ENCODE results near the gene TLK2.
"Not testable (repeated sequence)": the region's sequence is repeated elsewhere in the genome, so short reads cannot be mapped to it uniquely, and the experiment has no call there.

The TLK2 gene

GRCh38 chr17:62493049-62493655, 14.5 kb downstream of the TLK2 start:
- not testable (repeated sequence) for H3K27me3 ChIP-seq (ENCODE audit: insufficient read depth, low read length); H3K36me3 ChIP-seq (ENCODE audit: insufficient read depth, low read length); H3K4me3 ChIP-seq (ENCODE audit: low read depth, low read length); H3K4me1 ChIP-seq (ENCODE audit: control insufficient read depth, insufficient read depth, low read length, unreplicated experiment); H2AFZ ChIP-seq (ENCODE audit: low read length, unreplicated experiment); H3K27ac ChIP-seq (ENCODE audit: low read depth, low read length)
- H3K79me2 ChIP-seq (ENCODE audit: control insufficient read depth, insufficient read depth, low read length, unreplicated experiment), result peaks cover 77% of the 10 kb centered on the region

GRCh38 chr17:62494073-62494472, 15.4 kb downstream of the TLK2 start:
- H2AFZ ChIP-seq (ENCODE audit: low read length, unreplicated experiment); H3K27me3 ChIP-seq (ENCODE audit: insufficient read depth, low read length); H3K36me3 ChIP-seq (ENCODE audit: insufficient read depth, low read length); H3K4me1 ChIP-seq (ENCODE audit: control insufficient read depth, insufficient read depth, low read length, unreplicated experiment); H3K27ac ChIP-seq (ENCODE audit: low read depth, low read length); H3K4me3 ChIP-seq (ENCODE audit: low read depth, low read length): not testable (repeated sequence)
- H3K79me2 ChIP-seq (ENCODE audit: control insufficient read depth, insufficient read depth, low read length, unreplicated experiment), result peaks cover 74% of the 10 kb centered on the region

- peaks cover 64% of the 10 kb centered on the region for H3K79me2 ChIP-seq (ENCODE audit: control insufficient read depth, insufficient read depth, low read length, unreplicated experiment)
- H3K4me1 ChIP-seq (ENCODE audit: control insufficient read depth, insufficient read depth, low read length, unreplicated experiment); H3K27me3 ChIP-seq (ENCODE audit: insufficient read depth, low read length); H3K27ac ChIP-seq (ENCODE audit: low read depth, low read length); H3K4me3 ChIP-seq (ENCODE audit: low read depth, low read length); H3K36me3 ChIP-seq (ENCODE audit: insufficient read depth, low read length); H2AFZ ChIP-seq (ENCODE audit: low read length, unreplicated experiment): not testable (repeated sequence)
Measured at GRCh38 chr17:62496344-62496743, 17.7 kb downstream of the TLK2 start.

- peaks cover 49% of the 10 kb centered on the region for H3K79me2 ChIP-seq (ENCODE audit: control insufficient read depth, insufficient read depth, low read length, unreplicated experiment)
Measured at GRCh38 chr17:62498796-62499195, 20.2 kb downstream of the TLK2 start.

GRCh38 chr17:62500463-62500862, 21.8 kb downstream of the TLK2 start:
- H3K4me1 ChIP-seq (ENCODE audit: control insufficient read depth, insufficient read depth, low read length, unreplicated experiment); H3K4me3 ChIP-seq (ENCODE audit: low read depth, low read length): not testable (repeated sequence)

More at GRCh38 chr17:62498796-62499195, 20.2 kb downstream of the TLK2 start:
- H3K36me3 ChIP-seq (ENCODE audit: insufficient read depth, low read length); H2AFZ ChIP-seq (ENCODE audit: low read length, unreplicated experiment); H3K4me1 ChIP-seq (ENCODE audit: control insufficient read depth, insufficient read depth, low read length, unreplicated experiment); H3K4me3 ChIP-seq (ENCODE audit: low read depth, low read length); H3K27me3 ChIP-seq (ENCODE audit: insufficient read depth, low read length); H3K27ac ChIP-seq (ENCODE audit: low read depth, low read length): not testable (repeated sequence)

GRCh38 chr17:62504857-62505256, 26.2 kb downstream of the TLK2 start:
- not testable (repeated sequence) for H3K27me3 ChIP-seq (ENCODE audit: insufficient read depth, low read length); H3K36me3 ChIP-seq (ENCODE audit: insufficient read depth, low read length); H3K4me1 ChIP-seq (ENCODE audit: control insufficient read depth, insufficient read depth, low read length, unreplicated experiment); H3K27ac ChIP-seq (ENCODE audit: low read depth, low read length); H3K4me3 ChIP-seq (ENCODE audit: low read depth, low read length); H2AFZ ChIP-seq (ENCODE audit: low read length, unreplicated experiment)
- H3K79me2 ChIP-seq (ENCODE audit: control insufficient read depth, insufficient read depth, low read length, unreplicated experiment), result peaks cover 53% of the 10 kb centered on the region

More at GRCh38 chr17:62500463-62500862, 21.8 kb downstream of the TLK2 start:
- H3K27me3 ChIP-seq (ENCODE audit: insufficient read depth, low read length); H2AFZ ChIP-seq (ENCODE audit: low read length, unreplicated experiment); H3K27ac ChIP-seq (ENCODE audit: low read depth, low read length); H3K36me3 ChIP-seq (ENCODE audit: insufficient read depth, low read length): not testable (repeated sequence)
- peaks cover 55% of the 10 kb centered on the region for H3K79me2 ChIP-seq (ENCODE audit: control insufficient read depth, insufficient read depth, low read length, unreplicated experiment)

- H3K4me1 ChIP-seq (ENCODE audit: control insufficient read depth, insufficient read depth, low read length, unreplicated experiment); H3K27ac ChIP-seq (ENCODE audit: low read depth, low read length); H2AFZ ChIP-seq (ENCODE audit: low read length, unreplicated experiment); H3K4me3 ChIP-seq (ENCODE audit: low read depth, low read length); H3K27me3 ChIP-seq (ENCODE audit: insufficient read depth, low read length); H3K36me3 ChIP-seq (ENCODE audit: insufficient read depth, low read length): not testable (repeated sequence)
- H3K79me2 ChIP-seq (ENCODE audit: control insufficient read depth, insufficient read depth, low read length, unreplicated experiment), result peaks cover 57% of the 10 kb centered on the region
Measured at GRCh38 chr17:62507191-62507836, 28.7 kb downstream of the TLK2 start.

GRCh38 chr17:62510247-62510819, 31.7 kb downstream of the TLK2 start:
- H3K79me2 ChIP-seq (ENCODE audit: control insufficient read depth, insufficient read depth, low read length, unreplicated experiment), result peaks cover 50% of the 10 kb centered on the region
- H3K4me3 ChIP-seq (ENCODE audit: low read depth, low read length); H3K27ac ChIP-seq (ENCODE audit: low read depth, low read length); H2AFZ ChIP-seq (ENCODE audit: low read length, unreplicated experiment); H3K36me3 ChIP-seq (ENCODE audit: insufficient read depth, low read length); H3K4me1 ChIP-seq (ENCODE audit: control insufficient read depth, insufficient read depth, low read length, unreplicated experiment); H3K27me3 ChIP-seq (ENCODE audit: insufficient read depth, low read length): not testable (repeated sequence)

- H3K4me3 ChIP-seq (ENCODE audit: low read depth, low read length); H3K4me1 ChIP-seq (ENCODE audit: control insufficient read depth, insufficient read depth, low read length, unreplicated experiment); H3K36me3 ChIP-seq (ENCODE audit: insufficient read depth, low read length); H3K27ac ChIP-seq (ENCODE audit: low read depth, low read length); H2AFZ ChIP-seq (ENCODE audit: low read length, unreplicated experiment); H3K27me3 ChIP-seq (ENCODE audit: insufficient read depth, low read length): not testable (repeated sequence)
- H3K79me2 ChIP-seq (ENCODE audit: control insufficient read depth, insufficient read depth, low read length, unreplicated experiment), result peaks cover 46% of the 10 kb centered on the region
Measured at GRCh38 chr17:62511014-62511413, 32.4 kb downstream of the TLK2 start.

- not testable (repeated sequence) for H3K4me1 ChIP-seq (ENCODE audit: control insufficient read depth, insufficient read depth, low read length, unreplicated experiment); H3K36me3 ChIP-seq (ENCODE audit: insufficient read depth, low read length); H3K27me3 ChIP-seq (ENCODE audit: insufficient read depth, low read length); H3K27ac ChIP-seq (ENCODE audit: low read depth, low read length); H2AFZ ChIP-seq (ENCODE audit: low read length, unreplicated experiment); H3K4me3 ChIP-seq (ENCODE audit: low read depth, low read length)
- peaks cover 50% of the 10 kb centered on the region for H3K79me2 ChIP-seq (ENCODE audit: control insufficient read depth, insufficient read depth, low read length, unreplicated experiment)
Measured at GRCh38 chr17:62516376-62516775, 37.8 kb downstream of the TLK2 start.

GRCh38 chr17:62521295-62521694, 42.7 kb downstream of the TLK2 start:
- not testable (repeated sequence) for H3K4me3 ChIP-seq (ENCODE audit: low read depth, low read length); H3K36me3 ChIP-seq (ENCODE audit: insufficient read depth, low read length)

More at GRCh38 chr17:62521295-62521694, 42.7 kb downstream of the TLK2 start:
- H2AFZ ChIP-seq (ENCODE audit: low read length, unreplicated experiment); H3K27me3 ChIP-seq (ENCODE audit: insufficient read depth, low read length); H3K27ac ChIP-seq (ENCODE audit: low read depth, low read length): not testable (repeated sequence)
- Histone ChIP-seq H3K79me2 (ENCODE audit: control insufficient read depth, insufficient read depth, low read length, unreplicated experiment) (peaks cover 26% of the 10 kb centered on the region), H3K4me1 (ENCODE audit: control insufficient read depth, insufficient read depth, low read length, unreplicated experiment) (peaks cover 14% of the 10 kb centered on the region)
